Uterus (tissue), 2 donors: ENCODE measurements around the gene ZDHHC3.

Experiments
- CTCF ChIP-seq, 4 experiments: fragments of 200-600 bp in 2 of 4; fragments of 450-650 bp in 2 of 4; sonication (generic) in 2 of 4; IDR thresholded peaks; one replicate each; pipeline ENCODE4 v1.5.1; 2016 to 2019; ENCODE audit warnings: antibody characterized with exemption in 4 of 4, mild to moderate bottlenecking in 2 of 4, moderate library complexity in 1 of 4
- POLR2A ChIP-seq, 2 donors: fragments of 450-650 bp; IDR thresholded peaks; one replicate each; pipeline ENCODE4 v1.6.1; 2016; ENCODE audit warnings: antibody characterized with exemption in 2 of 2, mild to moderate bottlenecking in 1 of 2, moderate library complexity in 1 of 2

- TF ChIP-seq CTCF (IDR thresholded peaks at IDR 0.05) (no peak), POLR2A (IDR thresholded peaks at IDR 0.05) (no peak)
Measured at GRCh38 chr3:44929782-44930181, 46.2 kb downstream of the ZDHHC3 start.
